GM12892 (cell line): ENCODE data around the gene RTN4.

Source experiments
- DNase-seq: peaks from one replicate; pipeline ENCODE4 v3.0.0; 2011; ENCODE audit not compliant: insufficient read length
- FAIRE-seq: peaks from 2 replicates; lab custom pipeline; 2011; peaks lifted over from hg19 to GRCh38; lab: Jason Lieb, UNC
- POLR2A ChIP-seq: IDR thresholded peaks from 2 replicates; pipeline ENCODE4 v1.6.1; 2011; ENCODE audit warnings: low read depth, low read length, control low read depth
- POLR2AphosphoS5 ChIP-seq: IDR thresholded peaks from 2 replicates; pipeline ENCODE4 v1.6.1; 2011; ENCODE audit warnings: low read depth, low read length, control low read depth
- TAF1 ChIP-seq: IDR thresholded peaks from 2 replicates; pipeline ENCODE4 v1.6.1; 2011; ENCODE audit warnings: low read depth, mild to moderate bottlenecking, control low read depth, low read length, borderline replicate concordance

RTN4 gene

GRCh38 chr2:54960164-54960563, 90.1 kb downstream of the RTN4 start:
- TF ChIP-seq TAF1 (no peak), POLR2AphosphoS5 (no peak), POLR2A (no peak)
- FAIRE-seq (no peak), DNase-seq (no peak)

GRCh38 chr2:54958717-54959371, 91.4 kb downstream of the RTN4 start:
- no peak for FAIRE-seq
- TF ChIP-seq TAF1 (no peak), POLR2A (no peak), POLR2AphosphoS5 (no peak)
- DNase-seq, result no peak

GRCh38 chr2:54957321-54957999, 92.8 kb downstream of the RTN4 start:
- TF ChIP-seq POLR2AphosphoS5 (no peak), TAF1 (no peak), POLR2A (no peak)
- no peak for FAIRE-seq
- DNase-seq, result no peak

GRCh38 chr2:54956111-54956627, 94.1 kb downstream of the RTN4 start:
- no peak for DNase-seq
- TF ChIP-seq POLR2AphosphoS5, result no peak
- no peak for TF ChIP-seq TAF1
- TF ChIP-seq POLR2A, result no peak
- no peak for FAIRE-seq

- DNase-seq, result no peak
- FAIRE-seq, result no peak
- no peak for TF ChIP-seq POLR2A
- TF ChIP-seq TAF1, result no peak
These were observed 94.7 kb downstream of the RTN4 start for GRCh38 chr2:54955358-54956110.

- TF ChIP-seq POLR2A, result no peak
- TF ChIP-seq POLR2AphosphoS5, result no peak
- no peak for TF ChIP-seq TAF1
- DNase-seq, result no peak
- FAIRE-seq, result no peak
These were observed 95.4 kb downstream of the RTN4 start for GRCh38 chr2:54954705-54955357.

GRCh38 chr2:54954158-54954557, 96.1 kb downstream of the RTN4 start:
- DNase-seq (no peak), FAIRE-seq (no peak)
- TF ChIP-seq TAF1, result no peak

- TF ChIP-seq TAF1, result no peak
- no peak for TF ChIP-seq POLR2AphosphoS5
- TF ChIP-seq POLR2A, result no peak
- FAIRE-seq (no peak), DNase-seq (no peak)
These were observed 97.2 kb downstream of the RTN4 start for GRCh38 chr2:54952978-54953456.

GRCh38 chr2:54952425-54952824, 97.8 kb downstream of the RTN4 start:
- FAIRE-seq (no peak), DNase-seq (no peak)
- no peak for TF ChIP-seq POLR2AphosphoS5
- TF ChIP-seq POLR2A, result no peak
- TF ChIP-seq TAF1, result no peak

- no peak for DNase-seq
- TF ChIP-seq POLR2AphosphoS5, result no peak
- TF ChIP-seq TAF1, result no peak
- no peak for TF ChIP-seq POLR2A
- FAIRE-seq, result no peak
These were observed 99.4 kb downstream of the RTN4 start for GRCh38 chr2:54950811-54951210.

GRCh38 chr2:54949431-54949830, 100.8 kb downstream of the RTN4 start:
- FAIRE-seq, result no peak
- no peak for DNase-seq
- no peak for TF ChIP-seq POLR2AphosphoS5
- TF ChIP-seq TAF1, result no peak
- no peak for TF ChIP-seq POLR2A
